PC-3 (cell line): ENCODE measurements around the gene LTC4S.

Experiments
- CTCF ChIP-seq: fragments of 300-600 bp; sonication (generic); conservative IDR thresholded peaks from 2 replicates; pipeline ENCODE4 v1.5.1; 2017; ENCODE audit warnings: antibody characterized with exemption, low read depth, mild to moderate bottlenecking, low read length
- EZH2phosphoT487 ChIP-seq: fragments of 300-600 bp; sonication (generic); IDR thresholded peaks from 2 replicates; pipeline ENCODE4 v1.6.1; 2018; ENCODE audit warnings: mild to moderate bottlenecking, antibody characterized with exemption, low read length, borderline replicate concordance

GRCh38 chr5:179806250-179807048 is 12.7 kb downstream of the LTC4S start, which contains the start of gene MGAT4B:
- no peak for TF ChIP-seq CTCF
- TF ChIP-seq EZH2phosphoT487 = no peak
